ENCODE measurements around the gene MAP1LC3B2. TPM values are rescaled to one million over a fixed set of nuclear protein-coding genes. Genes with fewer than 3 reads are reported as not detected.

The MAP1LC3B2 gene
- total RNA-seq, 1 experiment from 2014 or later, result 1.5 TPM

DNA sequence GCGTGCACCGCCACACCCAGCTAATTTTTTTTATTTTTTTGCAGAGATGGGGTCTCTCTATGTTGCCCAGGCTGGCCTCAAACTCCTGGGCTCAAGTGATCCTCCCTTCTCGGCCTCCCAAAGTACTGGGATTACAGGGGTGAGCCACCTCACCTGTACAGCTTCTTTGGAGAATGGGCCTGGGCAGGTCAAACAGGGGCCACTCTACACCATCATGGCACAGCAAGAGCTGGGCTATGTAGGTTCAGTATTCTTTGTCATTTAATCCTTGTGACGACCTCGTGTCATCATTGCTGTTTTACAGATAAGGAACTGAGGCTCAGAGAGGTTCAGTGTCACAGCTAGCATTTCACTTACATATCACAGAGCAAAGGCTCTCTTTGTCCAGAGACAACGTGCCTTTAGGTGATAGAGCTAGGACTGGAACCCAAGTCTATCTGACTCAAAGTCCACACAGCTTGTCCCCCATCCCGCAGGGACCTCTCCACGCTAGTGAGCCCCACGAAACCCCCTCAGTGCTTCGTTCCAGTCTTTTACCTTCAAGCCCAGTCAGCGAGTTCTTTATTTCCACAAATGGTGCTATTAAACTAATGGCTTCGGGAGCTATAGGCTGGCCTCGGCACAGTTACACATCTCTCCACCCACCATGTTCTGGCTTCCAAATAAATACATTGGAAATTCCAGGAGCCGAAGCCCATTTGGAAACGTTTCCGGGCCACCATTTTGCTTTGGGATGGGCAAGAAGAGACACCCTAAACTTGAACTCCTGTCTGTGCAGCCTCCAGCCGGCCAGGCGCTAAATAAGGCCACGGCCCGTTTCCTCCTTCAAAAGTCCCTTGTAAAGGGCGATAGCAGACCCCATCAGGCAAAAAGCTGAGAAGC, 660 bp upstream of the MAP1LC3B2 start:
- no peak overlapping the region for H2BK12ac ChIP-seq (ENCODE audit: insufficient read length, low read depth, low read length)
- H3K27ac Mint-ChIP-seq, result peak overlapping the region in 1 of 3 experiments; percentile 90; a peak in 1 of 7 replicates
- DNase-seq, result no peak

More for the DNA sequence above, 660 bp upstream of the MAP1LC3B2 start:
- Histone ChIP-seq H3K4me2 (ENCODE audit: insufficient read depth, insufficient read length, low read length) (no peak overlapping the region), H3K4me1 (ENCODE audit: insufficient read depth, low read length) (no peaks in the 10 kb centered on the region; the same call in 1 of the 2 replicates), H4K91ac (ENCODE audit: insufficient read length, low read depth, low read length) (no peak overlapping the region), H4K8ac (replicated peaks; ENCODE audit: insufficient read length, low read depth, low read length) (no peak overlapping the region), H2BK5ac (ENCODE audit: insufficient read length, low read length) (no peak overlapping the region), H3T11ph (ENCODE audit: low read length) (no peak overlapping the region), H3K4ac (ENCODE audit: low read depth, low read length) (no peak overlapping the region), H4K5ac (ENCODE audit: insufficient read length, low read depth, low read length) (no peak overlapping the region), H2AK5ac (ENCODE audit: insufficient read length, low read length) (no peak overlapping the region), H3K18ac (ENCODE audit: insufficient read length, low read depth, low read length) (no peak overlapping the region), H2BK15ac (ENCODE audit: low read depth, low read length) (no peak overlapping the region), H3K9me3 (ENCODE audit: control insufficient read depth, low read depth, low read length) (no peaks in the 10 kb centered on the region), H3K14ac (ENCODE audit: insufficient read depth, low read length) (no peak overlapping the region), H2AFZ (ENCODE audit: low read length) (no peak overlapping the region), H3K27ac (ENCODE audit: insufficient read length, low read depth, low read length) (no peak overlapping the region), H4K20me1 (ENCODE audit: control insufficient read depth, insufficient read depth, insufficient read length) (no peaks in the 10 kb centered on the region), H3K23ac (ENCODE audit: insufficient read length, low read depth, low read length) (no peak overlapping the region), H3K27me3 (ENCODE audit: insufficient read depth, low read length) (no peaks in the 10 kb centered on the region), H3K79me1 (ENCODE audit: insufficient read depth, low read depth, low read length, poor library complexity, severe bottlenecking) (no peaks in the 10 kb centered on the region), H3K56ac (ENCODE audit: insufficient read length, low read depth, low read length) (no peak overlapping the region), H3K9ac (ENCODE audit: extremely low read depth, insufficient read length, low read length) (no peak overlapping the region), H3K79me2 (ENCODE audit: insufficient read depth, low read length) (no peaks in the 10 kb centered on the region), H2BK20ac (ENCODE audit: low read depth, low read length, poor library complexity, severe bottlenecking) (no peak overlapping the region), H3K23me2 (ENCODE audit: insufficient read length, low read depth, low read length, poor library complexity, severe bottlenecking) (no peaks in the 10 kb centered on the region), H2BK120ac (ENCODE audit: low read depth, low read length, poor library complexity, severe bottlenecking) (no peak overlapping the region)
- Mint-ChIP-seq H3K36me3 (ENCODE audit: insufficient read depth in 1 of 3, low read depth in 3 of 3) (peaks cover 2 to 4% (median 2%) of the 10 kb centered on the region in 3 experiments), H3K4me1 (peaks cover 11 to 16% of the 10 kb centered on the region in 2 experiments), H3K9me3 (peaks cover 4 to 6% of the 10 kb centered on the region in 2 experiments), H3K27me3 (ENCODE audit: low read depth) (no peaks in the 10 kb centered on the region; the same call in 1 of the 2 replicates), H3K4me3 (no peak overlapping the region)
- TF ChIP-seq, protein P1, sequence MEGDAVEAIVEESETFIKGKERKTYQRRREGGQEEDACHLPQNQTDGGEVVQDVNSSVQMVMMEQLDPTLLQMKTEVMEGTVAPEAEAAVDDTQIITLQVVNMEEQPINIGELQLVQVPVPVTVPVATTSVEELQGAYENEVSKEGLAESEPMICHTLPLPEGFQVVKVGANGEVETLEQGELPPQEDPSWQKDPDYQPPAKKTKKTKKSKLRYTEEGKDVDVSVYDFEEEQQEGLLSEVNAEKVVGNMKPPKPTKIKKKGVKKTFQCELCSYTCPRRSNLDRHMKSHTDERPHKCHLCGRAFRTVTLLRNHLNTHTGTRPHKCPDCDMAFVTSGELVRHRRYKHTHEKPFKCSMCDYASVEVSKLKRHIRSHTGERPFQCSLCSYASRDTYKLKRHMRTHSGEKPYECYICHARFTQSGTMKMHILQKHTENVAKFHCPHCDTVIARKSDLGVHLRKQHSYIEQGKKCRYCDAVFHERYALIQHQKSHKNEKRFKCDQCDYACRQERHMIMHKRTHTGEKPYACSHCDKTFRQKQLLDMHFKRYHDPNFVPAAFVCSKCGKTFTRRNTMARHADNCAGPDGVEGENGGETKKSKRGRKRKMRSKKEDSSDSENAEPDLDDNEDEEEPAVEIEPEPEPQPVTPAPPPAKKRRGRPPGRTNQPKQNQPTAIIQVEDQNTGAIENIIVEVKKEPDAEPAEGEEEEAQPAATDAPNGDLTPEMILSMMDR (conservative IDR thresholded peaks at IDR 0.05), result no peak
- no CpG with 5 or more reads among the region's 21 CpGs for WGBS (ENCODE audit: extremely low coverage, insufficient read length, low lambda C conversion rate)
